HCT116 (cell line): ENCODE data around the gene GPR85. TPM values are rescaled to one million over a fixed set of nuclear protein-coding genes. Genes with fewer than 3 reads are reported as not detected.

Experiments used
- ATAC-seq: fragments of 200-7000 bp; cut with Tn5 transposase; 2 replicates; pipeline ENCODE4 v1.9.1; 2020; ENCODE audit warnings: mild to moderate bottlenecking, moderate library complexity
- BruUV-seq: library from RNA; stranded (reverse); fragments of 400-500 nt; replicated peaks from 2 replicates; lab custom pipeline; 2021; lab: Mats Ljungman, UMichigan
- CTCF ChIA-PET: fragments of 300-600 bp; sonication (Branson Sonifier 250); formaldehyde crosslinking; loops from one replicate; lab custom pipeline; 2021; ENCODE audit warnings: antibody characterized with exemption; lab: Charles Lee
- POLR2A ChIA-PET: fragments of 300-600, 350-600 bp; sonication (Branson Sonifier 250); formaldehyde crosslinking; loops from one replicate; lab custom pipeline; 2021; ENCODE audit warnings: antibody characterized with exemption; lab: Charles Lee
- RAD21 ChIA-PET, 2 experiments: fragments of 300-600 bp; sonication (Branson Sonifier 250); formaldehyde crosslinking; loops; one replicate each; lab custom pipeline; 2023; ENCODE audit warnings: low total read pairs in 2 of 2; ENCODE audit not compliant: uncharacterized antibody in 2 of 2, unreplicated experiment in 2 of 2, low non-redundant PET in 1 of 2; lab: Charles Lee
- DNase-seq: peaks from one replicate; pipeline ENCODE4 v3.0.0-alpha.2; 2010; ENCODE audit warnings: low read depth, low spot score
- H2AFZ ChIP-seq: fragments of 200-600 bp; shearing (Covaris generic), sonication (generic); 2 replicates; pipeline ENCODE4 v1.6.1; 2017; ENCODE audit warnings: low read depth, mixed run types, mixed read lengths, antibody characterized with exemption, low read length; ENCODE audit not compliant: poor library complexity, severe bottlenecking
- H3K27ac ChIP-seq: 2 replicates; pipeline ENCODE4 v1.5.1; 2012; ENCODE audit warnings: low read depth, low read length
- H3K27me3 ChIP-seq: fragments of 200-600 bp; sonication (generic); 2 replicates; pipeline ENCODE4 v1.6.1; 2016; ENCODE audit warnings: mixed run types, low read length, mixed read lengths; ENCODE audit not compliant: insufficient read depth
- H3K36me3 ChIP-seq, 2 experiments: fragments of 200-500 bp in 1 of 2; fragments of 200-600 bp in 1 of 2; sonication (Bioruptor generic) in 1 of 2; sonication (generic) in 1 of 2; 2 replicates each; pipeline versions ENCODE4 v1.5.1 to v1.6.1; 2014 to 2016; ENCODE audit warnings: low read length in 2 of 2, inconsistent platforms in 1 of 2, mixed read lengths in 1 of 2, mixed run types in 1 of 2; ENCODE audit not compliant: insufficient read depth in 2 of 2, control insufficient read depth in 1 of 2
- H3K4me1 ChIP-seq, 2 experiments: fragments of 200-600 bp in 1 of 2; sonication (generic) in 1 of 2; 2 replicates each; pipeline versions ENCODE4 v1.5.1 to v1.6.1; 2012 to 2017; ENCODE audit warnings: low read length in 2 of 2, inconsistent platforms in 1 of 2, mild to moderate bottlenecking in 1 of 2, mixed read lengths in 1 of 2, mixed run types in 1 of 2, moderate library complexity in 1 of 2; ENCODE audit not compliant: insufficient read depth in 2 of 2, control insufficient read depth in 1 of 2
- H3K4me2 ChIP-seq: fragments of 200-600 bp; sonication (generic); 2 replicates; pipeline ENCODE4 v1.6.1; 2017; ENCODE audit warnings: mixed run types, low read length, mixed read lengths
- H3K4me3 ChIP-seq, 2 experiments: fragments of 200-600 bp in 1 of 2; sonication (generic) in 1 of 2; replicated peaks in 1 of 2; 2 replicates each; pipeline ENCODE4 v1.5.1; 2011 to 2016; ENCODE audit warnings: low read length in 2 of 2, control low read depth in 1 of 2, low read depth in 1 of 2, mild to moderate bottlenecking in 1 of 2, mixed read lengths in 1 of 2, mixed run types in 1 of 2
- H3K79me2 ChIP-seq: fragments of 200-600 bp; sonication (generic); 2 replicates; pipeline ENCODE4 v1.6.1; 2017; ENCODE audit warnings: mild to moderate bottlenecking, mixed run types, low read length, moderate library complexity, mixed read lengths; ENCODE audit not compliant: insufficient read depth
- H3K9ac ChIP-seq: fragments of 200-600 bp; sonication (generic); 2 replicates; pipeline ENCODE4 v1.6.1; 2016; ENCODE audit warnings: low read length, mixed read lengths
- H3K9me2 ChIP-seq: fragments of 200-600 bp; sonication (generic), shearing (Covaris generic); 2 replicates; pipeline ENCODE4 v1.6.1; 2017; ENCODE audit warnings: mixed run types, mild to moderate bottlenecking, moderate library complexity; ENCODE audit not compliant: insufficient read depth
- H3K9me3 ChIP-seq, 2 experiments: fragments of 200-500 bp in 1 of 2; fragments of 200-600 bp in 1 of 2; sonication (Bioruptor generic) in 1 of 2; sonication (generic) in 1 of 2; 2 replicates each; pipeline ENCODE4 v1.6.1; 2014 to 2017; ENCODE audit warnings: low read length in 2 of 2, mixed read lengths in 2 of 2, inconsistent platforms in 1 of 2, low read depth in 1 of 2, mild to moderate bottlenecking in 1 of 2, mixed run types in 1 of 2, moderate library complexity in 1 of 2; ENCODE audit not compliant: control insufficient read depth in 1 of 2, insufficient read depth in 1 of 2
- H4K20me1 ChIP-seq: fragments of 200-600 bp; sonication (generic), shearing (Covaris generic); 2 replicates; pipeline ENCODE4 v1.6.1; 2017; ENCODE audit warnings: mixed run types, mild to moderate bottlenecking, moderate library complexity; ENCODE audit not compliant: insufficient read depth
- CBX3 ChIP-seq: IDR thresholded peaks from 2 replicates; pipeline ENCODE4 v1.6.1; 2012; ENCODE audit warnings: low read depth
- CEBPB ChIP-seq: IDR thresholded peaks from 2 replicates; pipeline ENCODE4 v1.6.1; 2012; ENCODE audit warnings: low read depth
- EZH2phosphoT487 ChIP-seq: fragments of 200-600 bp; IDR thresholded peaks from 2 replicates; pipeline ENCODE4 v1.6.1; 2018; ENCODE audit warnings: antibody characterized with exemption, borderline replicate concordance
- FOSL1 ChIP-seq: IDR thresholded peaks from 2 replicates; pipeline ENCODE4 v1.6.1; 2012; ENCODE audit warnings: low read depth
- JUND ChIP-seq: IDR thresholded peaks from 2 replicates; pipeline ENCODE4 v1.6.1; 2012
- POLR2A ChIP-seq: IDR thresholded peaks from 2 replicates; pipeline ENCODE4 v1.7.0; 2011; ENCODE audit warnings: borderline replicate concordance; ENCODE audit not compliant: insufficient read depth, insufficient read length; ENCODE audit errors: extremely low read depth
- POLR2AphosphoS5 ChIP-seq: IDR thresholded peaks from 2 replicates; pipeline ENCODE4 v1.6.1; 2011; ENCODE audit warnings: mild to moderate bottlenecking, low read depth, low read length, moderate library complexity
- RAD21 ChIP-seq: IDR thresholded peaks from 2 replicates; pipeline ENCODE4 v1.6.1; 2012; ENCODE audit warnings: low read depth, mild to moderate bottlenecking
- SIN3A ChIP-seq: IDR thresholded peaks from 2 replicates; pipeline ENCODE4 v1.6.1; 2012; ENCODE audit warnings: low read depth
- SP1 ChIP-seq: IDR thresholded peaks from 2 replicates; pipeline ENCODE4 v1.6.1; 2012; ENCODE audit warnings: low read depth
- TCF7L2 ChIP-seq: IDR thresholded peaks from 2 replicates; pipeline ENCODE4 v1.7.0; 2011; ENCODE audit warnings: borderline replicate concordance, inconsistent platforms; ENCODE audit not compliant: insufficient read depth, insufficient read length; ENCODE audit errors: extremely low read depth
- ZFX ChIP-seq: fragments of 450-650 bp; IDR thresholded peaks from 2 replicates; pipeline ENCODE4 v1.6.1; 2017
- intact Hi-C: fragments of 100-400 bp; cut with micrococcal nuclease; formaldehyde crosslinking; loops from 2 replicates; pipeline ENCODE4 v1.10.0; 2022
- total RNA-seq: library from RNA; stranded (reverse); gene quantifications from one replicate; pipeline ENCODE4 v1.2.1, GENCODE V29; 2021; ENCODE audit not compliant: unreplicated experiment
- TF ChIP-seq, protein P1 (sequence below): IDR thresholded peaks from 2 replicates; pipeline ENCODE4 v1.6.1; 2011; ENCODE audit warnings: mild to moderate bottlenecking, low read length, moderate library complexity; ENCODE audit not compliant: insufficient replicate concordance; ENCODE audit errors: extremely low read depth
- TF ChIP-seq, protein P2 (sequence below), 3 experiments: fragments of 200-600 bp in 1 of 3; sonication (generic) in 1 of 3; IDR thresholded peaks in 2 of 3; conservative IDR thresholded peaks in 1 of 3; 2 replicates each; pipeline ENCODE4 v1.5.1; 2012 to 2017; ENCODE audit warnings: low read depth in 2 of 3, low read length in 2 of 3, antibody characterized with exemption in 1 of 3, borderline replicate concordance in 1 of 3, control low read depth in 1 of 3, mild to moderate bottlenecking in 1 of 3, mixed read lengths in 1 of 3, mixed run types in 1 of 3, moderate library complexity in 1 of 3; ENCODE audit not compliant: insufficient read depth in 1 of 3

Gene GPR85
- total RNA-seq, 1 experiment from 2014 or later: not detected

- BruUV-seq: no TSS peak
- TF ChIP-seq, protein P1, sequence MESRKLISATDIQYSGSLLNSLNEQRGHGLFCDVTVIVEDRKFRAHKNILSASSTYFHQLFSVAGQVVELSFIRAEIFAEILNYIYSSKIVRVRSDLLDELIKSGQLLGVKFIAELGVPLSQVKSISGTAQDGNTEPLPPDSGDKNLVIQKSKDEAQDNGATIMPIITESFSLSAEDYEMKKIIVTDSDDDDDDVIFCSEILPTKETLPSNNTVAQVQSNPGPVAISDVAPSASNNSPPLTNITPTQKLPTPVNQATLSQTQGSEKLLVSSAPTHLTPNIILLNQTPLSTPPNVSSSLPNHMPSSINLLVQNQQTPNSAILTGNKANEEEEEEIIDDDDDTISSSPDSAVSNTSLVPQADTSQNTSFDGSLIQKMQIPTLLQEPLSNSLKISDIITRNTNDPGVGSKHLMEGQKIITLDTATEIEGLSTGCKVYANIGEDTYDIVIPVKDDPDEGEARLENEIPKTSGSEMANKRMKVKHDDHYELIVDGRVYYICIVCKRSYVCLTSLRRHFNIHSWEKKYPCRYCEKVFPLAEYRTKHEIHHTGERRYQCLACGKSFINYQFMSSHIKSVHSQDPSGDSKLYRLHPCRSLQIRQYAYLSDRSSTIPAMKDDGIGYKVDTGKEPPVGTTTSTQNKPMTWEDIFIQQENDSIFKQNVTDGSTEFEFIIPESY: no peak
- Histone ChIP-seq H3K4me2 (no peak overlapping the region), H3K4me1 (no peaks in the 10 kb centered on the region), H3K9ac (no peak overlapping the region), H3K79me2 (no peaks in the 10 kb centered on the region), H3K27ac (no peak overlapping the region), H3K9me2 (no peaks in the 10 kb centered on the region; the same call in 1 of the 2 replicates), H4K20me1 (no peaks in the 10 kb centered on the region), H3K36me3 (no peaks in the 10 kb centered on the region), H3K4me3 (no peak overlapping the region), H3K9me3 (no peaks in the 10 kb centered on the region), H3K27me3 (no peaks in the 10 kb centered on the region), H2AFZ (no peak overlapping the region)
- ChIA-PET CTCF (no interaction called here), RAD21 (no interaction called here), POLR2A (no interaction called here)
- ATAC-seq (no peak), DNase-seq (no peak)
- intact Hi-C loops: no loop called here
These were observed 47.4 kb upstream of the GPR85 start for GRCh38 chr7:113134025-113134424.

- ChIA-PET RAD21 (no interaction called here), POLR2A (no interaction called here), CTCF (no interaction called here)
- Histone ChIP-seq H3K36me3 (no peaks in the 10 kb centered on the region), H3K79me2 (no peaks in the 10 kb centered on the region), H3K4me3 (no peak overlapping the region), H4K20me1 (no peaks in the 10 kb centered on the region), H3K27me3 (no peaks in the 10 kb centered on the region), H3K4me1 (no peaks in the 10 kb centered on the region), H3K9ac (no peak overlapping the region), H3K27ac (no peak overlapping the region), H2AFZ (no peak overlapping the region), H3K9me2 (no peaks in the 10 kb centered on the region; the same call in 1 of the 2 replicates), H3K4me2 (no peak overlapping the region), H3K9me3 (no peaks in the 10 kb centered on the region)
- no TSS peak for BruUV-seq
- no peak for DNase-seq
- intact Hi-C loops: no loop called here
- TF ChIP-seq SP1 (no peak), RAD21 (no peak), POLR2A (no peak), CEBPB (no peak), JUND (no peak), ZFX (no peak), CBX3 (no peak), TCF7L2 (no peak), SIN3A (no peak), POLR2AphosphoS5 (no peak), FOSL1 (no peak), EZH2phosphoT487 (no peak)
- TF ChIP-seq, protein P1: no peak
- TF ChIP-seq, protein P2, sequence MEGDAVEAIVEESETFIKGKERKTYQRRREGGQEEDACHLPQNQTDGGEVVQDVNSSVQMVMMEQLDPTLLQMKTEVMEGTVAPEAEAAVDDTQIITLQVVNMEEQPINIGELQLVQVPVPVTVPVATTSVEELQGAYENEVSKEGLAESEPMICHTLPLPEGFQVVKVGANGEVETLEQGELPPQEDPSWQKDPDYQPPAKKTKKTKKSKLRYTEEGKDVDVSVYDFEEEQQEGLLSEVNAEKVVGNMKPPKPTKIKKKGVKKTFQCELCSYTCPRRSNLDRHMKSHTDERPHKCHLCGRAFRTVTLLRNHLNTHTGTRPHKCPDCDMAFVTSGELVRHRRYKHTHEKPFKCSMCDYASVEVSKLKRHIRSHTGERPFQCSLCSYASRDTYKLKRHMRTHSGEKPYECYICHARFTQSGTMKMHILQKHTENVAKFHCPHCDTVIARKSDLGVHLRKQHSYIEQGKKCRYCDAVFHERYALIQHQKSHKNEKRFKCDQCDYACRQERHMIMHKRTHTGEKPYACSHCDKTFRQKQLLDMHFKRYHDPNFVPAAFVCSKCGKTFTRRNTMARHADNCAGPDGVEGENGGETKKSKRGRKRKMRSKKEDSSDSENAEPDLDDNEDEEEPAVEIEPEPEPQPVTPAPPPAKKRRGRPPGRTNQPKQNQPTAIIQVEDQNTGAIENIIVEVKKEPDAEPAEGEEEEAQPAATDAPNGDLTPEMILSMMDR (IDR thresholded peaks at IDR 0.05 in 2 of 3, conservative IDR thresholded peaks at IDR 0.05 in 1 of 3; ENCODE audit: borderline replicate concordance in 1 of 3, insufficient read depth in 1 of 3, low read depth in 2 of 3, low read length in 2 of 3): no peak
- no peak for ATAC-seq
These were observed 44.7 kb upstream of the GPR85 start for GRCh38 chr7:113131367-113131766.
